Right lobe of liver (tissue), 6 donors: ENCODE data around the gene ULK4. TPM values are rescaled to one million over a fixed set of nuclear protein-coding genes. Genes with fewer than 3 reads are reported as not detected.

Source experiments
- ATAC-seq, 4 donors: fragments of 200-7000 bp; cut with Tn5 transposase; one replicate each; pipeline ENCODE4 v1.9.1; 2020; ENCODE audit warnings: mild to moderate bottlenecking in 4 of 4, moderate library complexity in 4 of 4
- DNase-seq, 3 donors: peaks; one replicate each; pipeline ENCODE4 v3.0.0-alpha.2; 2020
- H3K27ac ChIP-seq, 3 donors: fragments of 200-600 bp; one replicate each; pipeline ENCODE4 v1.8.0; 2022
- H3K27me3 ChIP-seq, 2 donors: fragments of 200-600 bp; one replicate each; pipeline ENCODE4 v1.8.0; 2022
- H3K36me3 ChIP-seq, 4 donors: fragments of 200-600 bp; sonication (generic) in 1 of 4; one replicate each; pipeline versions ENCODE4 v1.5.1 to v1.8.0; 2017 to 2022; ENCODE audit warnings: control low read depth in 1 of 4
- H3K4me1 ChIP-seq, 4 donors: fragments of 200-600 bp; sonication (generic) in 1 of 4; one replicate each; pipeline versions ENCODE4 v1.5.1 to v1.8.0; 2017 to 2022; ENCODE audit warnings: control low read depth in 1 of 4
- H3K4me3 ChIP-seq, 3 donors: fragments of 200-600 bp; one replicate each; pipeline ENCODE4 v1.8.0; 2022
- H3K9me3 ChIP-seq, 4 donors: fragments of 200-600 bp; sonication (generic) in 1 of 4; one replicate each; pipeline versions ENCODE4 v1.5.1 to v1.8.0; 2017 to 2022; ENCODE audit warnings: control low read depth in 1 of 4
- POLR2A ChIP-seq: fragments of 450-650 bp; IDR thresholded peaks from one replicate; pipeline ENCODE4 v1.6.1; 2017; ENCODE audit warnings: antibody characterized with exemption, mild to moderate bottlenecking
- WGBS: methylation state at CpG from one replicate; pipeline ENCODE4 v1.1.6; 2018; ENCODE audit warnings: low coverage, low lambda C conversion rate; ENCODE audit not compliant: insufficient coverage; ENCODE audit errors: missing lambda C conversion rate; 5-methylcytosine and 5-hydroxymethylcytosine counted together
- intact Hi-C, 2 donors: fragments of 100-400 bp; cut with DNase I; formaldehyde crosslinking; loops; one replicate each; pipeline versions ENCODE4 v1.11.2 to v1.14.1; 2022
- total RNA-seq, 6 experiments: library from RNA; depleted of rRNA in 2 of 6; stranded (reverse); fragments of >200 nt in 2 of 6; fragmentation: NEBNext Ultra II Directional in 3 of 6; extraction: Animal tissue kit (Norgen Biotek cat#: 25700) in 3 of 6; gene quantifications; one replicate each; pipeline versions ENCODE4 v1.1.0 to v1.2.4, GENCODE V29; 2016 to 2023
- TF ChIP-seq, protein P1 (sequence below), 4 donors: fragments of 200-600 bp in 3 of 4; fragments of 450-650 bp in 1 of 4; IDR thresholded peaks; one replicate each; pipeline versions ENCODE4 v1.5.1 to v1.8.0; 2016 to 2022; ENCODE audit warnings: antibody characterized with exemption in 4 of 4, mild to moderate bottlenecking in 2 of 4
- donor health status: DM: no; HTN: yes; CAD: no.
- donor health status: DM: no; HTN: no; CAD: no.
- donor health status: DM: no; HTN: no; CAD: no.
- donor health status: DM: no; HTN: yes; CAD: no.
- donor health status: DM: no; HTN: yes; CAD: no.

Gene ULK4
- total RNA-seq, 6 experiments from 2014 or later: 2.8 to 5.6 (median 4.9) TPM

- intact Hi-C loops: no loop called here
- DNase-seq: no peak
- Histone ChIP-seq H3K36me3 (no peaks in the 10 kb centered on the region), H3K4me1 (peaks cover 0 to 7% (median 4%) of the 10 kb centered on the region in 4 donors), H3K27me3 (no peaks in the 10 kb centered on the region), H3K27ac (no peak overlapping the region), H3K4me3 (no peak overlapping the region), H3K9me3 (no peaks in the 10 kb centered on the region)
- no peak for TF ChIP-seq POLR2A
- TF ChIP-seq, protein P1, sequence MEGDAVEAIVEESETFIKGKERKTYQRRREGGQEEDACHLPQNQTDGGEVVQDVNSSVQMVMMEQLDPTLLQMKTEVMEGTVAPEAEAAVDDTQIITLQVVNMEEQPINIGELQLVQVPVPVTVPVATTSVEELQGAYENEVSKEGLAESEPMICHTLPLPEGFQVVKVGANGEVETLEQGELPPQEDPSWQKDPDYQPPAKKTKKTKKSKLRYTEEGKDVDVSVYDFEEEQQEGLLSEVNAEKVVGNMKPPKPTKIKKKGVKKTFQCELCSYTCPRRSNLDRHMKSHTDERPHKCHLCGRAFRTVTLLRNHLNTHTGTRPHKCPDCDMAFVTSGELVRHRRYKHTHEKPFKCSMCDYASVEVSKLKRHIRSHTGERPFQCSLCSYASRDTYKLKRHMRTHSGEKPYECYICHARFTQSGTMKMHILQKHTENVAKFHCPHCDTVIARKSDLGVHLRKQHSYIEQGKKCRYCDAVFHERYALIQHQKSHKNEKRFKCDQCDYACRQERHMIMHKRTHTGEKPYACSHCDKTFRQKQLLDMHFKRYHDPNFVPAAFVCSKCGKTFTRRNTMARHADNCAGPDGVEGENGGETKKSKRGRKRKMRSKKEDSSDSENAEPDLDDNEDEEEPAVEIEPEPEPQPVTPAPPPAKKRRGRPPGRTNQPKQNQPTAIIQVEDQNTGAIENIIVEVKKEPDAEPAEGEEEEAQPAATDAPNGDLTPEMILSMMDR (IDR thresholded peaks at IDR 0.05): no peak
- ATAC-seq: no peak
Observed at GRCh38 chr3:41956574-41956973, 5.3 kb downstream of the ULK4 start.

DNA sequence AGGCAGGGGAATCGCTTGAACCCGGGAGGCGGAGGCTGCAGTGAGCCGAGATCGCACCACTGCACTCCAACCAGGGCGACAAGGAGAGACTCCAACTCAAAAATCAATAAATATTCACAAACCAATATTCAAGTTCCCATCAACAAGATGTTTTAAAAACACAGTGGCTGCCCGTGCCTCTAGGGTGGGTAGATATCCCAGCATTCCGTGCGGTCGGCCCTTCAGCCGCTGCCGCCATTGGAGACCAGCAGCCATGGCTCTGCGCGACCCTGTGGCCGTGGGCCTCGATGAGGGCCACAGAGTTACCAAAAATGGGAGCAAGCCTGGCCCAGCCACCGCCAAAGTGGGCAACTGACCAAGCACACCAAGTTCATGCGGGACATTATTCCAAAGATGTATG lies 6.7 kb downstream of the ULK4 start:
- no peaks in the 10 kb centered on the region for H3K36me3 ChIP-seq
- TF ChIP-seq POLR2A: no peak
- TF ChIP-seq, protein P1 (IDR thresholded peaks at IDR 0.05): no peak
- intact Hi-C loops: no loop called here
- H3K4me1 ChIP-seq: no peaks in the 10 kb centered on the region
- DNase-seq (no peak), ATAC-seq (no peak)
- H3K27ac ChIP-seq: no peak overlapping the region
- 50% methylated on average over 2 of the region's 18 CpGs for WGBS
- H3K27me3 ChIP-seq: no peaks in the 10 kb centered on the region
- no peak overlapping the region for H3K4me3 ChIP-seq
- H3K9me3 ChIP-seq: no peaks in the 10 kb centered on the region

DNA sequence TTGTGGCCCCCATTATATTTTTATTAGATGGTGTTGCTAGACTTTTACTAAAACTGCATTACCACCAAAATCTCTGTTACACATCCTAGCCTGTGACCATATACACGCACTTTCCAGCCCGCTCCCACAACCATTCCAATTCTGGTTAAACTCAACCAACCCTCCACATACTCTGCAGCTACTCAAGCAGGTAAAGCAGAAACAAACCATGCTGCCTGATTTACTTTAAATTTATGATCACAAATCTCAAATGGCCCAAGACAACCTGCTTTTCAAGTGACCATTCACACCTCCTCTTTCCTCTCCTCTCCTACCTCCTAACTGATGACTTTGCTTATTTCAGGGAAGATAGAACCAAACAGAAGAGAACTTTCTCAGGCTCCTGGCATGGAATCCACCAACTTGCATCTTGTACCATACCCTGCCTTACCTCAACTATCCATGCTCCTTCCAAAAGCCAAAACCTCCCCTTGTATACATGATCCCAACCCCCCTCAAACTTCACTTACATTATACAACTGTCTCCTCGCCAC lies 18.5 kb downstream of the ULK4 start:
- intact Hi-C loops: no loop called here
- Histone ChIP-seq H3K27ac (no peak overlapping the region), H3K4me3 (no peak overlapping the region), H3K9me3 (no peaks in the 10 kb centered on the region), H3K36me3 (no peaks in the 10 kb centered on the region), H3K27me3 (no peaks in the 10 kb centered on the region), H3K4me1 (no peaks in the 10 kb centered on the region)
- 93% methylated on average over 3 of the region's 3 CpGs for WGBS
- ATAC-seq (no peak), DNase-seq (no peak)
- TF ChIP-seq, protein P1 (IDR thresholded peaks at IDR 0.05): no peak
- no peak for TF ChIP-seq POLR2A

DNA sequence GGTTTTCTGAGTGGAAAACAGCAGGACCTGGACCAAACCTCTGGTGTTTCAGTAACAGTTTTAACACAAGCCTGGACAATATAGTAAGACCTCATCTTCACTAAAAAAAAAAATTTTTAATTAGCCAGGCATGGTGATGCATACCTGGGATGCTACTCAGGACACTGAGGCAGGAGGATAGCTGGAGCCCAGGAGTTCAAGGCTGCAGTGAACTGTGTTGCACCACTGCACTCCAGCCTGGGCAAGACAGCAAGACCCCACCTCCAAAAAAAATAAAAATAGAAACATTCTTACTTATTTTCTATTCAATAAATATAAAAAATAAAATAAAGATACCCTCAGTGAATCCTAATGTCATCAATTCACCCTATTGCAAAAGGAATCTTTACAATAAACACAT lies 21.5 kb downstream of the ULK4 start:
- no peak for DNase-seq
- intact Hi-C loops: no loop called here
- TF ChIP-seq, protein P1 (IDR thresholded peaks at IDR 0.05): no peak
- TF ChIP-seq POLR2A: no peak

GRCh38 chr3:41936384-41936783 lies 25.5 kb downstream of the ULK4 start:
- H3K27ac ChIP-seq: no peak overlapping the region
- no peaks in the 10 kb centered on the region for H3K4me1 ChIP-seq
- TF ChIP-seq, protein P1 (IDR thresholded peaks at IDR 0.05): no peak
- TF ChIP-seq POLR2A: no peak
- 100% methylated on average over 1 of the region's 1 CpG for WGBS
- no peak overlapping the region for H3K4me3 ChIP-seq
- DNase-seq (no peak), ATAC-seq (no peak)
- H3K36me3 ChIP-seq: no peaks in the 10 kb centered on the region
- H3K27me3 ChIP-seq: no peaks in the 10 kb centered on the region
- no peaks in the 10 kb centered on the region for H3K9me3 ChIP-seq
- intact Hi-C loops: no loop called here

More for the DNA sequence above, 21.5 kb downstream of the ULK4 start:
- Histone ChIP-seq H3K4me3 (no peak overlapping the region), H3K27me3 (no peaks in the 10 kb centered on the region), H3K4me1 (no peaks in the 10 kb centered on the region), H3K36me3 (no peaks in the 10 kb centered on the region), H3K9me3 (no peaks in the 10 kb centered on the region), H3K27ac (no peak overlapping the region)
- no peak for ATAC-seq
